OCI-LY7 (cell line): ENCODE measurements around the gene POLE4. TPM values are rescaled to one million over a fixed set of nuclear protein-coding genes. Genes with fewer than 3 reads are reported as not detected.
A peak's percentile ranks its signal among the peaks of the same experiment; 100 is the strongest.

ENCODE experiments used
- BruUV-seq: library from RNA; stranded (reverse); fragments of 400-500 nt; replicated peaks from 2 replicates; lab custom pipeline; 2021; lab: Mats Ljungman, UMichigan
- CTCF ChIA-PET: fragments of 300-600 bp; sonication (Branson Sonifier 250); formaldehyde crosslinking; loops from one replicate; lab custom pipeline; 2022; ENCODE audit warnings: antibody characterized with exemption; ENCODE audit not compliant: unreplicated experiment; lab: Charles Lee
- POLR2A ChIA-PET: fragments of 300-600 bp; sonication (Branson Sonifier 250); formaldehyde crosslinking; loops from one replicate; lab custom pipeline; 2022; ENCODE audit warnings: antibody characterized with exemption; lab: Charles Lee
- DNase-seq: peaks from one replicate; pipeline ENCODE4 v3.0.0-alpha.2; 2015; ENCODE audit warnings: low spot score
- H2AFZ ChIP-seq: fragments of 200-600 bp; sonication (generic), shearing (Covaris generic); 2 replicates; pipeline ENCODE4 v1.6.1; 2014; ENCODE audit warnings: mild to moderate bottlenecking, antibody characterized with exemption, low read length, moderate library complexity
- H3K27ac ChIP-seq: fragments of 200-600 bp; sonication (generic); 2 replicates; pipeline ENCODE4 v1.5.1; 2014; ENCODE audit warnings: mixed run types, low read depth, mild to moderate bottlenecking, moderate library complexity, low read length, inconsistent platforms; ENCODE audit not compliant: poor library complexity, severe bottlenecking
- H3K36me3 ChIP-seq: fragments of 200-600 bp; sonication (generic); 2 replicates; pipeline ENCODE4 v1.6.1; 2014; ENCODE audit warnings: mild to moderate bottlenecking, antibody characterized with exemption, low read length, moderate library complexity, mixed read lengths; ENCODE audit not compliant: insufficient read depth
- H3K4me1 ChIP-seq: fragments of 200-600 bp; sonication (generic); 2 replicates; pipeline ENCODE4 v1.5.1; 2014; ENCODE audit warnings: mild to moderate bottlenecking, low read length; ENCODE audit not compliant: insufficient read depth, poor library complexity, severe bottlenecking
- H3K4me2 ChIP-seq: fragments of 200-600 bp; sonication (generic); 2 replicates; pipeline ENCODE4 v1.6.1; 2014; ENCODE audit warnings: mild to moderate bottlenecking, low read length
- H3K4me3 ChIP-seq: fragments of 200-600 bp; sonication (generic); 2 replicates; pipeline ENCODE4 v1.5.1; 2014; ENCODE audit warnings: mild to moderate bottlenecking, low read depth, low read length; ENCODE audit not compliant: poor library complexity, severe bottlenecking
- H3K79me2 ChIP-seq: fragments of 200-600 bp; sonication (generic); 2 replicates; pipeline ENCODE4 v1.6.1; 2016; ENCODE audit warnings: low read depth, mild to moderate bottlenecking, low read length, moderate library complexity, mixed read lengths; ENCODE audit not compliant: insufficient read depth
- H3K9me2 ChIP-seq: fragments of 200-600 bp; sonication (generic); 2 replicates; pipeline ENCODE4 v1.6.1; 2016; ENCODE audit warnings: mild to moderate bottlenecking, low read length, mixed read lengths; ENCODE audit not compliant: insufficient read depth
- H3K9me3 ChIP-seq: fragments of 200-600 bp; sonication (generic); 2 replicates; pipeline ENCODE4 v1.6.1; 2014; ENCODE audit warnings: mild to moderate bottlenecking, mixed run types, low read length, mixed read lengths
- H4K20me1 ChIP-seq: fragments of 200-600 bp; sonication (generic); 2 replicates; pipeline ENCODE4 v1.6.1; 2014; ENCODE audit warnings: mild to moderate bottlenecking, antibody characterized with exemption, low read length, moderate library complexity, mixed read lengths; ENCODE audit not compliant: insufficient read depth
- EZH2phosphoT487 ChIP-seq: fragments of 200-600 bp; sonication (generic); IDR thresholded peaks from 2 replicates; pipeline ENCODE4 v1.6.1; 2018; ENCODE audit warnings: low read depth, borderline replicate concordance, mild to moderate bottlenecking, mixed run types, antibody characterized with exemption, low read length, moderate library complexity, mixed read lengths
- intact Hi-C: fragments of 100-400 bp; cut with micrococcal nuclease; formaldehyde crosslinking; loops from one replicate; pipeline ENCODE4 v1.10.0; 2022; ENCODE audit not compliant: unreplicated experiment
- total RNA-seq, 2 experiments: library from RNA; depleted of rRNA in 1 of 2; stranded (reverse); fragments of >200 nt in 1 of 2; shearing (Covaris generic) in 1 of 2; gene quantifications; 2 replicates each; pipeline ENCODE4 v1.2.3, GENCODE V29; 2014 to 2022
- TF ChIP-seq, protein P1 (sequence below): fragments of 200-600 bp; sonication (generic); conservative IDR thresholded peaks from 2 replicates; pipeline ENCODE4 v1.5.1; 2014; ENCODE audit warnings: mild to moderate bottlenecking, antibody characterized with exemption, low read length, moderate library complexity, mixed read lengths

The POLE4 gene
- total RNA-seq, 2 experiments from 2014 or later: 31.7 to 52.3 TPM

DNA sequence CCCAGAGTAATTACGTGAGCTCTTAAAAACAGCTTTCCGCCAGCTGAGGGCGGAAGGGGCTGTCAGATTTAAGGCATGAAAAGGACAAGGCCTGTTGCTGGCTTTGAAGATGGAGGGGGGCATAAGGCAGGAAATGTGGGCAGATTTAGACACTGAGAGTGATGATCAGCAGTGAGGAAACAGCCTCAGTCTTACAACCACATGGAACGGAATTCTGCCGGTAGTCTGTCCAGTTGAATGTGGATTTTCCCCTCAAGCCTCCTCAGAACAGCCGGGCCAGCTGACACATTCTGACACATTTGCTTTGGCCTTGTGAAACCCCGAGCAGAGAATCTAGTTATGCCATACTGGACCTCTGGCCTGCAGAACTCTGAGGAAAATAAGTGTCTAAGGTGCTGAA, 16.6 kb downstream of the POLE4 start:
- CTCF ChIA-PET: no interaction called here
- TF ChIP-seq, protein P1, sequence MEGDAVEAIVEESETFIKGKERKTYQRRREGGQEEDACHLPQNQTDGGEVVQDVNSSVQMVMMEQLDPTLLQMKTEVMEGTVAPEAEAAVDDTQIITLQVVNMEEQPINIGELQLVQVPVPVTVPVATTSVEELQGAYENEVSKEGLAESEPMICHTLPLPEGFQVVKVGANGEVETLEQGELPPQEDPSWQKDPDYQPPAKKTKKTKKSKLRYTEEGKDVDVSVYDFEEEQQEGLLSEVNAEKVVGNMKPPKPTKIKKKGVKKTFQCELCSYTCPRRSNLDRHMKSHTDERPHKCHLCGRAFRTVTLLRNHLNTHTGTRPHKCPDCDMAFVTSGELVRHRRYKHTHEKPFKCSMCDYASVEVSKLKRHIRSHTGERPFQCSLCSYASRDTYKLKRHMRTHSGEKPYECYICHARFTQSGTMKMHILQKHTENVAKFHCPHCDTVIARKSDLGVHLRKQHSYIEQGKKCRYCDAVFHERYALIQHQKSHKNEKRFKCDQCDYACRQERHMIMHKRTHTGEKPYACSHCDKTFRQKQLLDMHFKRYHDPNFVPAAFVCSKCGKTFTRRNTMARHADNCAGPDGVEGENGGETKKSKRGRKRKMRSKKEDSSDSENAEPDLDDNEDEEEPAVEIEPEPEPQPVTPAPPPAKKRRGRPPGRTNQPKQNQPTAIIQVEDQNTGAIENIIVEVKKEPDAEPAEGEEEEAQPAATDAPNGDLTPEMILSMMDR: no peak

DNA sequence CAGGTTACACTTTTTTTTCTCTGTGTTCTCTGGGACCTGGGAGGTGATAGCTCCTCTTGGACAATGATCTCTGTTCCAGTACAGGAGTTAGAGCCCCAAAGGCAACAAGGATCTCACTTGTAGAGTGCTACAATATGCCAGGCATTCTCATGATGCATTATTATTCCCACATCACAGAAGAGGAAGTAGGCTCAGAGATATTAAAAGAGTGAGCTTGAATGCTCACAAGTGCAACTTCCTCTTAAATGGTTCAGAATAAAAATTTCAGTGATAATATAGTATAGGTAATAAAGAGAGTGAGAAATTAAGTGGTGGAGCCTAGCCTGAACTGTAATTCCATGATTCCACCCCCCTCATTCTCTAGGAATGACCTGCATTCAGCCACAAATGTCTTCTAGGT, 21.4 kb downstream of the POLE4 start:
- ChIA-PET POLR2A (no interaction called here), CTCF (no interaction called here)
- H3K27ac ChIP-seq: no peak overlapping the region
- peak; percentile 38 for DNase-seq
- BruUV-seq: no TSS peak
- intact Hi-C loops: loop anchor here (5.0 kb wide), 1 partner anchor 58 kb away; no protein-coding TSS in a partner anchor
- no peaks in the 10 kb centered on the region for H3K36me3 ChIP-seq
- H3K9me3 ChIP-seq: no peaks in the 10 kb centered on the region
- TF ChIP-seq, protein P1: no peak
- TF ChIP-seq EZH2phosphoT487: no peak
- no peak overlapping the region for H2AFZ ChIP-seq
- H3K9me2 ChIP-seq: no peaks in the 10 kb centered on the region
- H3K4me1 ChIP-seq: peaks cover 15% of the 10 kb centered on the region
- H3K79me2 ChIP-seq: no peaks in the 10 kb centered on the region
- H3K4me2 ChIP-seq: peak overlapping the region; percentile 44
- H4K20me1 ChIP-seq: no peaks in the 10 kb centered on the region
- no peak overlapping the region for H3K4me3 ChIP-seq

More for the DNA sequence above, 16.6 kb downstream of the POLE4 start:
- H3K36me3 ChIP-seq: no peaks in the 10 kb centered on the region
- H3K9me2 ChIP-seq: no peaks in the 10 kb centered on the region
- no peak overlapping the region for H3K4me3 ChIP-seq
- DNase-seq: no peak
- H3K79me2 ChIP-seq: no peaks in the 10 kb centered on the region
- H3K27ac ChIP-seq: no peak overlapping the region
- POLR2A ChIA-PET: interaction anchor here (0.9 kb wide), 1 partner anchor 10 kb away, joined by 5 read pairs; no protein-coding TSS in a partner anchor
- H3K9me3 ChIP-seq: no peaks in the 10 kb centered on the region
- no peak overlapping the region for H3K4me2 ChIP-seq
- no peak overlapping the region for H2AFZ ChIP-seq
- no peaks in the 10 kb centered on the region for H4K20me1 ChIP-seq
- BruUV-seq: no TSS peak
- peaks cover 7% of the 10 kb centered on the region for H3K4me1 ChIP-seq
- intact Hi-C loops: no loop called here

DNA sequence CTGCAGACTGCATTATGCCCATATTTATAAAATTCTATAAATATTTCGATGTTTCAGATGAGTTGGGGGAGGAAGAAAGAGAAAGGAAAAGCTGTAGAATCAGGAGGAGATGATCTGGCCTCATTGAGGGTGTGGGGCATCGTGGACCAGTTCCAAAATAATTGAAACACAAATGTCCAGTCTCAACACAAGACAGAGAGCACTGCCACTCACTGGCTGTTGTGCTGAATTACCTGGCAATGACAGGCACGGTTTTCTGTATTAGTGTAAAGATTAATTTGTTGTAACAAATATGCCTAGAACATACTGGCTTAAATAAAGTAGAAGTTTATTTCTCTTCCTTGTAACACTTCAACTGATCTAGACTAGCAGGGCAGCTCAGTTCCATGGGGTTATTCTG, 24.1 kb downstream of the POLE4 start:
- Histone ChIP-seq H3K9me3 (no peaks in the 10 kb centered on the region), H3K4me1 (peaks cover 26% of the 10 kb centered on the region), H3K27ac (no peak overlapping the region), H4K20me1 (no peaks in the 10 kb centered on the region), H3K79me2 (no peaks in the 10 kb centered on the region), H3K4me3 (no peak overlapping the region), H3K9me2 (no peaks in the 10 kb centered on the region), H3K36me3 (no peaks in the 10 kb centered on the region), H3K4me2 (no peak overlapping the region), H2AFZ (no peak overlapping the region)
- intact Hi-C loops: loop anchor here (5.0 kb wide), 1 partner anchor 60 kb away; no protein-coding TSS in a partner anchor
- TF ChIP-seq, protein P1: peak; percentile 62
- TF ChIP-seq EZH2phosphoT487: no peak
- no peak for DNase-seq
- ChIA-PET POLR2A (no interaction called here), CTCF (no interaction called here)
- BruUV-seq: no TSS peak
